Measurements from ENCODE around the gene KIF1A.

DNA sequence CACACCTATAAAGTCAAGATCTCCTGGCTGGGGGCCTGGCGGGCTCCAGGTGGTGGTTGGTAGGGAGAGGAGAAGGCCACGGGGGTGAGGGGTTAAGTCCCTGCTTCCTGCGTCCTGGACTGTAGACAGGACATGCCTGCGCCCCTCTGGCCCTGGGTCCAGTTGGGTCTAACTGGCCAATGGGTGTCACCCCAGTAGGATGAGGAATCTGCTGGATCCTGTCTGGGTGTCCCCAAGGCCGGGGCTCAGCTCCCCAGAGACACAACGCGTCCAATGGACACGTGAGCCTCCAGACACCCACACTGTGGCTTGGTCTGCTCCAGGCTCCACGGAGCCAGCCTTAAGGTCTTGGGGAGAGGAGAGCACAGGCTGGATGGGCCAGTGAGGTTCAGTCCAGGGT is 108.7 kb downstream of the KIF1A start:
- no peak for TF ChIP-seq EZH2 (IDR thresholded peaks at IDR 0.05; ENCODE audit: borderline replicate concordance, low read depth, low read length, severe bottlenecking)
- TF ChIP-seq, protein P1, sequence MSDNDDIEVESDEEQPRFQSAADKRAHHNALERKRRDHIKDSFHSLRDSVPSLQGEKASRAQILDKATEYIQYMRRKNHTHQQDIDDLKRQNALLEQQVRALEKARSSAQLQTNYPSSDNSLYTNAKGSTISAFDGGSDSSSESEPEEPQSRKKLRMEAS (IDR thresholded peaks at IDR 0.05; ENCODE audit: insufficient read depth, insufficient read length): no peak

All from endothelial cell of umbilical vein (primary cell).